Neural cell (in vitro differentiated cells): ENCODE data around the gene SLC4A3.

Source experiments
- CTCF ChIP-seq: fragments of 450-650 bp; IDR thresholded peaks from 2 replicates; pipeline ENCODE4 v1.5.1; 2014; ENCODE audit warnings: antibody characterized with exemption, mild to moderate bottlenecking, moderate library complexity; ENCODE audit not compliant: poor library complexity, severe bottlenecking
- POLR2AphosphoS5 ChIP-seq: IDR thresholded peaks from 2 replicates; pipeline ENCODE4 v1.6.1; 2012
- RAD21 ChIP-seq: fragments of 450-650 bp; conservative IDR thresholded peaks from 2 replicates; pipeline ENCODE4 v1.6.1; 2014; ENCODE audit warnings: antibody characterized with exemption, mild to moderate bottlenecking, moderate library complexity
- TAF1 ChIP-seq: IDR thresholded peaks from 2 replicates; pipeline ENCODE4 v1.6.1; 2012; ENCODE audit warnings: low read depth

GRCh38 chr2:219614076-219614860, 13.2 kb upstream of the SLC4A3 start:
- TF ChIP-seq TAF1 (no peak), CTCF (no peak), POLR2AphosphoS5 (no peak), RAD21 (no peak)
